ENCODE results near the gene DDX6. TPM values are rescaled to one million over a fixed set of nuclear protein-coding genes. Genes with fewer than 3 reads are reported as not detected.
"Not testable (repeated sequence)": the region's sequence is repeated elsewhere in the genome, so short reads cannot be mapped to it uniquely, and the experiment has no call there.

Gene DDX6, protein sequence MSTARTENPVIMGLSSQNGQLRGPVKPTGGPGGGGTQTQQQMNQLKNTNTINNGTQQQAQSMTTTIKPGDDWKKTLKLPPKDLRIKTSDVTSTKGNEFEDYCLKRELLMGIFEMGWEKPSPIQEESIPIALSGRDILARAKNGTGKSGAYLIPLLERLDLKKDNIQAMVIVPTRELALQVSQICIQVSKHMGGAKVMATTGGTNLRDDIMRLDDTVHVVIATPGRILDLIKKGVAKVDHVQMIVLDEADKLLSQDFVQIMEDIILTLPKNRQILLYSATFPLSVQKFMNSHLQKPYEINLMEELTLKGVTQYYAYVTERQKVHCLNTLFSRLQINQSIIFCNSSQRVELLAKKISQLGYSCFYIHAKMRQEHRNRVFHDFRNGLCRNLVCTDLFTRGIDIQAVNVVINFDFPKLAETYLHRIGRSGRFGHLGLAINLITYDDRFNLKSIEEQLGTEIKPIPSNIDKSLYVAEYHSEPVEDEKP
- polyA plus RNA-seq (2013, experiment 1 of 2; ENCODE audit: insufficient read length) = 77.1 TPM
- polyA plus RNA-seq (2013, experiment 2 of 2; ENCODE audit: insufficient read length) = 73.0 TPM

DNA sequence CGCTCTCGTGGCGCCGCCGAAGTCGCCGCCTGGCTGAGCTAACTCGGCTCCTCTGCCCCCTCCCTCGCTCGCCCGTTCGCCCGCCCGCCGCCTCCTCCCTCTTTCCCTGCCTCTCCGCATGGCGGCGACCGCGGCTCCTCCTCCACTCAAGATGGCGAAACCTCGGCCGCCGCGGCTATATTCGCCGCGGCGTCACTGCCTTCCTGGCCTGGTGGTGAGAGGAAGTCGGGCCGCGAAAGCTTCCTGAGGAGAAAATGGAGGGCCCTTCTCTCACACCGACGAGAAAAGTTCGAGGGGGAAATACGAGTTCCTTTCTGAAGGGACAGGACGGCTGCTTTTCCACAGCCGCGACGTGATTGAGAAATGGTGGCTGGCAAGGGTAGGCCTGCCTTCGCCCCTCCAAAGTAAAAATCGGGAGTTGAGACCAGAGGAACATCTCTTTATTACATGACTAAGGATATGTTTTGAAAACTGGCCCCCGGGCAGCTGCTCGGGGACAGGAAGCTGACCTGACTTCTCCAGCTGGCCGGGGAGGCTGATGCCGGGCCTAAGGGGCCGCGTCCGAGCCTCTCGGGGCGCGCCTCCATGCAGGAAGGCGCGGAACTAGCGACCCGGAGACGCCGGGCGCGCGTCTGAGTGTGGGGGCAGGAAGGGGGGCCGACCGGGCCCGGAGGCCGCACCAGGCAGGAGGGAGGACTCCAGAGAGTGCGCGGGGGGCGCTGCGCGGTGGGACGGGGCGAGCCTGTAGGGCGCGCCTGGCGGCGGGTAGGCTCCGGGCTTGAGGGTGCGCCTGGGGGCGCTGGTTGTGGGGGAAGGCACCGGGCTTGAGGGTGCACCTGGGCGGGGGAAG, at the start of gene DDX6:
Gene DDX6 (minus strand): TSS at position 54 of the 850 bp plus-strand sequence. CDS start 4,913 bp downstream, outside the sequence.
- DNase-seq = peak; percentile 89

DNA sequence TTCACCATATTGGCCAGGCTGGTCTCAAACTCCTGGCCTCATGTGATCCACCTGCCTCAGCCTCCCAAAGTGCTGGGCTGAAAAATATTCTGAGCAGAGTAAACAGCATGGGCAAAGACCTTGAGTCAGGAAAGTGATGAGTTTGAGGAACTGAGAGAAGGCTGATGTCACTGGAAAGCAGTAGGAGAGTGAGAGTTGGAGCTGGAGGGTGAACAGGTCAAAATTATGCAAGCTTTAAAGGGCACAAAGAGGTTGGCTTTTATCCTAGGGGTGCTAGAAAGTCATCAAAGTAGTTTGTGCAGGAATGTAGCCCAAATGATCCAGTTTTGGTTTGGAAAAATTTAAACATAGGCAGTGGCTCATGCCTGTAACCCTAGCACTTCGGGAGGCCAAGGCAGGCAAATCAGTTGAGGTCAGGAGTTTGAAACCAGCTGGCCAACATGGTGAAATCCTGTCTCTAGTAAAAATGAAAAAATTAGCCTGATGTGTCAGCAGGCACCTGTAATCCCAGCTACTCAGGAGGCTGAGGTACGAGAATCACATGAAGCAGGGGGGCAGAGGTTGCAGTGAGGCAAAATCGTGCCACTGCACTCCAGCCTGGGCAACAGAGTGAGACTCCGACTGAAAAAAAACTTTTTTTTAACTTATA, 48.1 kb upstream of the DDX6 start:
- DNase-seq = no peak

DNA sequence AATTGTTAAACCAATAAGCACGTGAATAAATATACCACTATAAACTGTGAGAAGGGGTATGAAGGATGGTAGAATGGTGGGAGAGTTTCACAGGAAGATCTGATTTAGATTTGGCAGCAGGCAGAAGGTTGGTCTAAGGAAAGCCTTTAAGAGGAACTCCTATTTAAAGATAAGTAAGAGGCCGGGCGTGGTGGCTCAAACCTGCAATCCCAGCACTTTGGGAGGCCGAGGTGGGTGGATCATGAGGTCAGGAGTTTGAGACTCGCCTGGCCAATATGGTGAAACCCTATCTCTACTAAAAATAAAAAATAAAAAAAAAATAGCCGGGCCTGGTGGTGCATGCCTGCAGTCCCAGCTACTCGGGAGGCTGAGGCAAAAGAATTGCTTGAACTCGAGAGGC, 46.9 kb upstream of the DDX6 start:
- no peak for DNase-seq

- DNase-seq = no peak
Measured at GRCh38 chr11:118834427-118835028, 43.6 kb upstream of the DDX6 start.

DNA sequence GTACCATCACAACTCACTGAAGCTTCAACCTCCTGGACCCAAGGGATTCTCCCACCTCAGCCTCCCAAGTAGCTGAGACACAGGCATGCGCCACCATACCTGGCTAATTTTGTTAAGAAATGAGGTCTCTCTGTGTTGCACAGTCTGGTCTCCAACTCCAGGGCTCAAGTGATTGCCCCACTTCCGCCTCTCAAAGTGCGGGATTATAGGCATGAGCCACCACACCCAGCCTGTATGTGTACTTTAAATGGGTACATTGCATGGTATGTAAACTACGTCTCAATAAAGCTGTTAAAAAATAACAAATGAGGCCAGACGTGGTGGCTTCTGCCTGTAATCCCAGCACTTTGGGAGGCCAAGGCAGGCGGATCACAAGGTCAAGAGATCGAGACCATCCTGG, 36.2 kb upstream of the DDX6 start:
- DNase-seq = no peak

DNA sequence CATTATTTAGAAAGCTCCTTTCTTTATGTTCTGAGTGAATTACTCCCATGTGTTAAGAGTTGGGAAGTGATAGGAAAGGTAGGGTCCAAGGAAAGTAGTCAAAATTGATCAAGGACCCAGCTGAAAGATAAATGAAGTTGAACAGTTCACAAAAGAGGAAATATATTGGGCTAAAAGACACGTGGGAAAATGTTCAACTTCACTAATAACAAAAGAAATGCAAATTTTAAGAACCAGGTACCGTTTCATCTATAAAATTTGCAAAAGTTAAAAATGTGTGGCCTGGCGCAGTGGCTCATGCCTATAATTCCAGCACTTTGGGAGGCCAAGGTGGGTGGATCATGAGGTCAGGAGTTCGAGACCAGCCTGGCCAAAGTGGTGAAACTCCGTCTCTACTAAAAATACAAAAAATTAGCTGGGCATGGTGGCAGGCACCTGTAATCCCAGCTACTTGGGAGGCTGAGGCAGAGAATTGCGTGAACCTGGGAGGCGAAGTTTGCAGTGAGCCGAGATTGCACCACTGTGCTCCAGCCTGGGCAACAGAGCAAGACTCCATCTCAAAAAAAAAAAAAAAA, 32.1 kb upstream of the DDX6 start:
- not testable (repeated sequence) for DNase-seq

GRCh38 chr11:118820412-118821357, 29.7 kb upstream of the DDX6 start:
- no peak for DNase-seq

DNA sequence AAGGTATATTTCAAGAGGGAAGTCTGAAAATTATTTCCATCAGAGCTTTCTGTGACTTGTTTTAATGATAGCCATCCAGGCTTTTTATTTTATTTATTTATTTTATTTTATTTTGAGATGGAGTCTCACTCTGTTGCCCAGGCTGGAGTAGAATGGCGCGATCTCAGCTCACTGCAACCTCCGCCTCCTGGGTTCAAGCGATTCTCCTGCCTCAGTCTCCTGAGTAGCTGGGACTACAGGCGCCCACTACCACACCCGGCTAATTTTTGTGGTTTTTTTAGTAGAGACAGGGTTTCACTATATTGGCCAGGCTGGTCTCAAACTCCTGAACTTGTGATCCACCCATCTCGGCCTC, 29.0 kb upstream of the DDX6 start:
- not testable (repeated sequence) for DNase-seq

DNA sequence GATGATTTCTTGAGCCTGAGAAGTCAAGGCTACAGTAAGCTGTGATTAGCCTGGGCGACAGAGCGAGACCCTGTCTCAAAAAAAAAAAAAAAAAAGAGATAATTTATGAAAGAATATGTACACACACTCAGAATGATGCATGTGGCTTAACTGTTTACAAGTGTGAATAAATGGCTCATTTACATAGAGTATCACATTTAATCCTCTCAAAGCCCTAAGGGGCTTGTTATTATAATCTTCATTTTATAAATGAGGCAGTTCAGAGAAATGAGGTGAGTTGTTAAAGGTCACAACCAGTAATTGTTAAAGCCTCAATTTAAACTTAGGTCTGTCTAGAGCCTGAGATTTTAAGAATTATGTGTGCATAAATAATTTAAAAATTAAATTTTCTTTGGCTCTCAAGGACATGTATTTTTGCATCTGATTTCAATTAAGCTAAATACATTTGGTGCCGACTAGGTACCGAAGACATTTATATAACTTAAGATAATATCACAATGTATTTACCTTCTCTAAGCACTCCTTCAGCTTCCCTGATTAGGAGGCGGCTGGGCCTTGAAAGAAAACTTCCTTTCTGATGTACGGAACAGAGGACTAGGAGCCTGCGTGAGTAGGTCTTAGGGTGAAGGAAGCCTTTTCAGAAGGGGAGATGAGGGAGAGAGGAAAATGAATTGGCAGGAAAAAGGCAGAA, 28.5 kb upstream of the DDX6 start:
- DNase-seq = no peak

DNA sequence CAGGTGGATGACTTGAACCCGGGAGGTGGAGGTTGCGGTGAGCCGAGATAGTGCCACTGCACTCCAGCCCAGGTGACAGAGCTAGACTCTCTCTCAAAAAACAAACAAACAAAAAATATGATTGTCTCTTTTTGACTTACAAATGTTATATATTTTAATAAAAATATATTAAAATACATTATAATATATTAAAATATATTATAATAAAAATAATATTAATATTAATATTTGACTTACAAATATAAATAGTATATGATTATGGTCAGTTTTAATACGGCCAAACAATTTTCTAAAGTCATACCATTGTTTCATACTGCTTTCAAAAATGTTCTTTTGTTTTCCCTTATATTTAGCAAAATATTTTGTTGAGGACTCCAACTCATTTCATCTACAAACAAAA, 27.2 kb upstream of the DDX6 start:
- DNase-seq = no peak

GRCh38 chr11:118813551-118813950, 22.6 kb upstream of the DDX6 start:
- no peak for DNase-seq

DNA sequence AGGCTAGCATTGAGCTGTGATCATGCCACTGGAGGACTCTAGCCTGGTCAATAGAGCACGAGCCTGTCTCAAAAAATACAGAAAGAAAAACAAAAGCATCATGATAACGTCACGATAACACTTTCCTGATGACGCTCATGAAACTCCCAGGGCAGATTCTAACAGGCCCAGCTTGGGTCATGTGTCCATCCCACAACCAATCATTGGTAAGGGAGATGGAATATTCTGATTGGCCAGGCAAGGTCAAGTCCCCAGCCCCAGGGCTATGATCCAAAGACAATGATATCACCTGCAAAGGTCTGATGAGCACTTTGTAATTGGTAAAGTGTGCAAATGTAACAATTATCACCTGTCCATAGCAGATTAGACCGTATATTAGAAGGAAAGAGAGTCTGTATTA, 21.5 kb upstream of the DDX6 start:
- DNase-seq = no peak

DNA sequence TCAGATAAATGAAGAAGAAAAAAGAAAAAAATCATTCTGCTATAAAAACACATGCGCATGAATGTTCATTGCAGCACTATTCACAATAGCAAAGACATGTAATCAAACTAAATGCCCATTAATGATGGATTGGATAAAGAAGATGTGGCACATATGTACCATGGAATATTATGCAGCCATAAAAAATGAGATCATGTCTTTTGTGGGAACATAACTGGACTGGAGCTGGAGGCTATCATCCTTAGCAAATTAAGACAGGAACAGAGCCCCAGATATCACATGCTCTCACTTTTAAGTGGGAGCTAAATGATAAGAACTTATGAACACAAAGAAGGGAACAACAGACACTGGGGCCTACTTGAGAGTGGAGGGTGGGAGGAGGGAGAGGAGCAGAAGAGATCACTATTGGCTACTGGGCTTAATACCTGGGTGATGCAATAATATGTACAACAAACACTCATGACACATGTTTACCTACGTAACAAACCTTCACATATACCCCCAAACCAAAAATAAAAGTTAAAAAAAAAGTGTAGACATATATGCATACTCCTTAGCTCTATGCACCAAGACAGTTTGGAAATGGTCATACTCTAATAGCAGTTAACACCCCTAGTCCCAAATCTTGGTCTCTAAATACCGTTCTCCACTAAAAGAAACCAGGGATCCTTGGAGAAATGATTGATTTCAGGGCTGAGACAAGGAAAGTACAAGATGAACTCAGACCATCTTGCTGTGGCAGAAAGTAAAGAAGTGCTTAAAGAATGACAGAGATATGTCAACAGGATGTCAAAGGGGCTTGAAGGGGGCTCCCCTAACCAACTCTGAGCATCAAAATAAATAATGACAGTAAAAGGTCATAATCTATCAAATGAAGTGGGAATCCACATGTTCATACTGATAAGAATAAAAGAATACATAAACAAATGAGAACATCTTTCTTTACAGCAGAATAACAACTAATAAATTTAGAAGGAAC, 17.1 kb upstream of the DDX6 start:
- no peak for DNase-seq

GRCh38 chr11:118806400-118806799, 15.4 kb upstream of the DDX6 start:
- DNase-seq = no peak

DNA sequence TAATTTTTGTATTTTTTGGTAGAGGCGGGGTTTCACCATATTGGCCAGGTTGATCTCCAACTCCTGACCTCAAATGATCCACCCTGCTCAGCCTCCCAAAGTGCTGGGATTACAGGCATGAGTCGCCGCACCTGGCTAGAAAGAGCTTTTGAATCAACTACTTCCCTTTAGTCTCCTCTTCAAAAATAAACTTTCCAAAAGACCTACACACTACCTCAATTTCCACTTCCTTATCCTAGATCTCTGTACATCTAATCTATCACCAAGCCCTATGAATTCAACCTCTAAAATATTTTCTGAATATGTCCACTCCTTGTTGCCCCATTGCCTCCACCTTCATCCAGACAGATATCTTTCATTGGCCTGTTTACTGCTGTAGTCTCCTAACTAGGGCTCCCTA, 13.1 kb upstream of the DDX6 start:
- DNase-seq = no peak

GRCh38 chr11:118799372-118799771, 8.4 kb upstream of the DDX6 start:
- DNase-seq = no peak

- no peak for DNase-seq
Measured at GRCh38 chr11:118797510-118797909, 6.5 kb upstream of the DDX6 start.

- peak; percentile 91 for DNase-seq
Measured at GRCh38 chr11:118792570-118793124, 1.7 kb upstream of the DDX6 start.
